22Rv1 (cell line): ENCODE data around the gene ERGIC2.

Source experiments
- CTCF ChIP-seq: fragments of 450-650 bp; IDR thresholded peaks from 2 replicates; pipeline ENCODE4 v1.5.1; 2017; ENCODE audit warnings: mild to moderate bottlenecking
- ZFX ChIP-seq: fragments of 450-650 bp; IDR thresholded peaks from 2 replicates; pipeline ENCODE4 v1.6.1; 2017; ENCODE audit warnings: antibody characterized with exemption, borderline replicate concordance

- TF ChIP-seq CTCF, result no peak
- no peak for TF ChIP-seq ZFX
Measured at GRCh38 chr12:29402437-29402836, 21.5 kb upstream of the ERGIC2 start.
